Karpas-422 (cell line): ENCODE measurements around the gene ZC2HC1B. TPM values are rescaled to one million over a fixed set of nuclear protein-coding genes. Genes with fewer than 3 reads are reported as not detected.
"Not testable (repeated sequence)": the region's sequence is repeated elsewhere in the genome, so short reads cannot be mapped to it uniquely, and the experiment has no call there.

Experiments used
- DNase-seq: peaks from one replicate; pipeline ENCODE4 v3.0.0-alpha.2; 2015
- H2AFZ ChIP-seq: fragments of 200-600 bp; sonication (generic); 2 replicates; pipeline ENCODE4 v1.6.1; 2014; ENCODE audit warnings: antibody characterized with exemption, low read length, mixed read lengths
- H3K27ac ChIP-seq: fragments of 200-600 bp; sonication (generic); 2 replicates; pipeline ENCODE4 v1.5.1; 2014; ENCODE audit warnings: mild to moderate bottlenecking, low read length, moderate library complexity
- H3K27me3 ChIP-seq: fragments of 200-600 bp; sonication (generic); 2 replicates; pipeline ENCODE4 v1.6.1; 2014; ENCODE audit warnings: low read length, mixed read lengths
- H3K36me3 ChIP-seq: fragments of 200-600 bp; sonication (generic); 2 replicates; pipeline ENCODE4 v1.6.1; 2014; ENCODE audit warnings: low read length, mixed read lengths; ENCODE audit not compliant: insufficient read depth
- H3K4me1 ChIP-seq: fragments of 200-600 bp; sonication (generic); 2 replicates; pipeline ENCODE4 v1.6.1; 2014; ENCODE audit warnings: mild to moderate bottlenecking, low read length, mixed read lengths
- H3K4me2 ChIP-seq: fragments of 200-600 bp; sonication (generic); 2 replicates; pipeline ENCODE4 v1.6.1; 2014; ENCODE audit warnings: low read length, low read depth, mild to moderate bottlenecking; ENCODE audit not compliant: poor library complexity, severe bottlenecking
- H3K4me3 ChIP-seq: fragments of 200-600 bp; sonication (generic); 2 replicates; pipeline ENCODE4 v1.5.1; 2014; ENCODE audit warnings: mild to moderate bottlenecking, antibody characterized with exemption, low read length, mixed read lengths
- H3K79me2 ChIP-seq: fragments of 200-600 bp; sonication (generic); 2 replicates; pipeline ENCODE4 v1.6.1; 2014; ENCODE audit warnings: mild to moderate bottlenecking, low read length, mixed read lengths
- H3K9ac ChIP-seq: fragments of 200-600 bp; sonication (generic); 2 replicates; pipeline ENCODE4 v1.6.0; 2014; ENCODE audit warnings: low read length
- H3K9me2 ChIP-seq: fragments of 200-600 bp; sonication (generic), shearing (Covaris generic); replicated peaks from 2 replicates; pipeline ENCODE4 v1.6.0; 2014; ENCODE audit warnings: mild to moderate bottlenecking, low read length, moderate library complexity; ENCODE audit not compliant: insufficient read depth
- H3K9me3 ChIP-seq: fragments of 300-700, 200-600 bp; sonication (generic); 2 replicates; pipeline ENCODE4 v1.6.1; 2014; ENCODE audit warnings: low read length, mixed read lengths
- H4K20me1 ChIP-seq: fragments of 200-600 bp; sonication (generic); 2 replicates; pipeline ENCODE4 v1.6.1; 2014; ENCODE audit warnings: mild to moderate bottlenecking, antibody characterized with exemption, low read length, low read depth; ENCODE audit not compliant: insufficient read depth
- total RNA-seq: library from RNA; depleted of rRNA; stranded (reverse); fragments of >200 nt; shearing (Covaris generic); gene quantifications from 2 replicates; pipeline ENCODE4 v1.2.3, GENCODE V29; 2014; ENCODE audit warnings: low replicate concordance

The ZC2HC1B gene
- total RNA-seq, 1 experiment from 2014 or later, result not detected

GRCh38 chr6:143839196-143839595, 25.1 kb upstream of the ZC2HC1B start:
- Histone ChIP-seq H4K20me1 (no peaks in the 10 kb centered on the region), H3K4me1 (peaks cover 8% of the 10 kb centered on the region), H3K36me3 (no peaks in the 10 kb centered on the region), H3K9me2 (no peaks in the 10 kb centered on the region), H3K9me3 (no peaks in the 10 kb centered on the region), H3K79me2 (peaks cover 11% of the 10 kb centered on the region), H3K27ac (no peak overlapping the region), H3K4me3 (no peak overlapping the region), H3K9ac (no peak overlapping the region), H3K4me2 (no peak overlapping the region), H2AFZ (no peak overlapping the region), H3K27me3 (no peaks in the 10 kb centered on the region)
- DNase-seq, result no peak

DNA sequence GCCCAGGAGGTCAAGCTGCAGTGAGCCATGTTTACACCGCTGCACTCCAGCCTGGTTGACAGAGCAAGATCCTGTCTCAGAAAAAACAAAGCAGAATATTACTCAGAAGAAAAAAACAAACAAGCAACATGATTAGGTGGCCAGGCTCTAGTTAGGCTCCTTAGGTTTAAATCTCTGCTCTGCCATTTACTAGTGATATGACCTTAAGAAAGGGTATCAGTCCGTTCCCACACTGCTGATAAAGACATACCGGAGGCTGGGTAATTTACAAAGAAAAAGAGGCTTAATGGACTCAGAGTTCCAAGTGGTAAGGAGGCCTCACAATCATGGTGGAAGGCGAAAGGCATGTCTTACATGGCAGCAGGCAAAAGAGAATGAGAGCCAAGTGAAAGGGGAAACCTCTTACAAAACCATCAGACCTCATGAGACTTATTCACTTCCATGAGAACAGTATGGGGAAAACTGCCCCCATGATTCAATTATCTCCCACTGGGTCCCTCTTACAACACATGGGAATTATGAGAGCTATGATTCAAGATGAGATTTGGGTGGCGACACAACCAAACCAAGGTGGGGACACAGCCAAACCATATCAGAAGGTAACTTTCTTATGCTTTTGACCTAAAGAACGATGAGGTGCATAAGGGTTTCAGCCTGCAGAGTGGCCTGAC, 23.5 kb upstream of the ZC2HC1B start:
- Histone ChIP-seq H3K4me3 (no peak overlapping the region), H3K4me1 (peaks cover 16% of the 10 kb centered on the region), H3K9me3 (no peaks in the 10 kb centered on the region), H3K4me2 (no peak overlapping the region), H3K9me2 (no peaks in the 10 kb centered on the region), H3K27ac (no peak overlapping the region), H3K9ac (no peak overlapping the region), H3K79me2 (peaks cover 26% of the 10 kb centered on the region), H3K27me3 (no peaks in the 10 kb centered on the region), H3K36me3 (peaks cover 11% of the 10 kb centered on the region), H2AFZ (no peak overlapping the region), H4K20me1 (no peaks in the 10 kb centered on the region)
- DNase-seq, result no peak

DNA sequence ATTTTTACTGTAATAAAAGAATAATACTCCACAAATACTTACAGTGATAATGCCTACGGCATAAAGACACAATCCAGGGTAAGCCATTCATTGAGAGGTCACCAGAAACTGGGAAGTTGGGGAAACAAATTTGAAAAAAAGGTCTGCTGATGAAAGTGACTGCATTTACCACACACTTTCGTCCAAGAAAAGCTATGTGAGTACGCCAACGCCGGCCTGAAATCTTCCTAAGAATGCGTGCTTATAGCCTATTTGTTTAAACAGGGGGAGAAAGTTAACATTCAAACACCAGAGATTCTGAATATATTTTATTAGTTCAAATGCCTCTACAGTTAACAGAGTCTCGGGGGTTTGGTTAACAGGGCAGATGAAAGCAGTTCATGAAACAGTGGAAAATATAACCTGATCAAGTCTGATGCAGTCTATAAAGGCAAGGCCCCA, 21.8 kb upstream of the ZC2HC1B start:
- Histone ChIP-seq H3K36me3 (peaks cover 27% of the 10 kb centered on the region), H3K9me3 (no peaks in the 10 kb centered on the region), H3K4me1 (peaks cover 16% of the 10 kb centered on the region), H3K4me2 (peak overlapping the region; percentile 99), H3K4me3 (peak overlapping the region; percentile 94), H3K27me3 (no peaks in the 10 kb centered on the region), H3K27ac (0 out of 2 replicates have a peak overlapping the region, but pooled peaks have one; percentile 30), H3K79me2 (peaks cover 41% of the 10 kb centered on the region), H3K9ac (peak overlapping the region; percentile 92), H4K20me1 (no peaks in the 10 kb centered on the region), H2AFZ (peak overlapping the region; percentile 51), H3K9me2 (no peaks in the 10 kb centered on the region)
- no peak for DNase-seq

DNA sequence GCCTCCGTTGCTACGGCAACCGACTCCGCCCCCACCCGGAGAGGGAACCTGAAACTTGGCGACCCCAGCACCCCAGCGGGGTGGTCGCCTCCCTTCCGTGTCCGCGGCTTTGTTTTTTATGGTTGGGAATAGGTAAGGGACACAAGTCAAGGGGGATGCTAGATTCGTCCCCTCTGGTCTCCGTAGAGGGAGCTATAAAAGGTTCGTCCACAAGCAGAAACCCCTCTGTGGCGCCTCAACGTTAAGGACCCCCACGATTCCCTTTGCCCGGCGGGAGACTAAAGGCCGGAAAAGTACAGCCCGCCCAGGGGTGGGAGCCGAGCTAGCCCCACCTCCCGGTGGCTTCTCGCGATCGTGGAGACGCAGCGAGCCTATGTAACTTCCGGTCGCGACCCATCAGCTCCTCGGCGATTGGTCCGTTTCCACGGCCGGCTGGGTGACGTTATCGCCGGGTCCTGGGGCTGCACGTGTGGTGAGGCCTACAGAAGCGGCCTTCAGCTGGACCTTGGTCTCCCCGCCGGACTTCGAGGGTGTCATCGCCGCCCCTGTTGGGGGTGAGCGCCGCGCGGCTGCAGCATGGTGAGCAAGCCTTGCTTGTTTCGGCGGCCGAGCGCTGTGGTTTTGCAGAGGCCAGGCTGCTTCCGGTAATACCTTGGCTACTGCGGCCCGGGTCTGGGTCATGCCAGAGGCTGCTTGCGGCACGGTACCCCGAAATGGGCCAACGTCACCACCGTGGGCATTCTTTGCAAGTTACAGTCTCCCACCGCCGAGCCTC, 21.2 kb upstream of the ZC2HC1B start, which contains the start of gene LTV1:
TSS of gene LTV1 (plus strand) at position 437 of the 775 bp plus-strand sequence. CDS start at position 577, 140 bp downstream.
- Histone ChIP-seq H3K9me2 (no peaks in the 10 kb centered on the region), H3K4me2 (peak within 1 kb of the TSS; percentile 99), H3K36me3 (peaks cover 32% of the 10 kb centered on the region), H3K4me3 (peak within 1 kb of the TSS; percentile 94), H3K79me2 (peaks cover 46% of the 10 kb centered on the region), H2AFZ (peak within 1 kb of the TSS; percentile 51), H3K4me1 (peaks cover 16% of the 10 kb centered on the region), H3K9me3 (no peaks in the 10 kb centered on the region), H3K27ac (peak within 1 kb of the TSS; percentile 30; the same call in 1 of the 2 replicates), H3K9ac (peak within 1 kb of the TSS; percentile 92), H3K27me3 (no peaks in the 10 kb centered on the region), H4K20me1 (no peaks in the 10 kb centered on the region)
- DNase-seq, result peak; percentile 97

DNA sequence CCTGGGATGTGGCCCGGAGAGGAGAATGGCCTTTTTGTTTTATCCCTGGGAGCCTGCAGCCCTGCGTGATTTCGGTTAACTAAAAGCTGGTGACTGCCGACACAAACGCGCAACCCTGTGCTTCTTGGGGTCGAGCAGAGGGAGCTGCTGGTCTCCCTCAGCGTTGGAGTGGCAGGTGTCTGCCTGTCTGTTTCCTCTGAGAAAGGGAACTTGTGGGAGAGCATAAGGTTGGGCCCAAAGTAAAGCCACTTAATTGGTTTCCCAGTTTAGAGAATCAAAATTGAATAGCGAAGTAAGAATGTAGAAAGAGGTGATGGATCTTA, 20.6 kb upstream of the ZC2HC1B start:
- Histone ChIP-seq H3K9me3 (no peaks in the 10 kb centered on the region), H2AFZ (no peak overlapping the region), H3K79me2 (peaks cover 51% of the 10 kb centered on the region), H4K20me1 (no peaks in the 10 kb centered on the region), H3K4me2 (peak overlapping the region; percentile 99), H3K4me3 (peak overlapping the region; percentile 94), H3K27me3 (no peaks in the 10 kb centered on the region), H3K9ac (peak overlapping the region; percentile 92), H3K9me2 (no peaks in the 10 kb centered on the region), H3K36me3 (peaks cover 37% of the 10 kb centered on the region), H3K27ac (peak overlapping the region; percentile 6; the same call in 1 of the 2 replicates), H3K4me1 (peaks cover 16% of the 10 kb centered on the region)
- peak; percentile 62 for DNase-seq

GRCh38 chr6:143844006-143844405, 20.3 kb upstream of the ZC2HC1B start:
- Histone ChIP-seq H3K79me2 (peaks cover 54% of the 10 kb centered on the region), H2AFZ (no peak overlapping the region), H3K4me2 (peak overlapping the region; percentile 99), H3K9ac (peak overlapping the region; percentile 92), H3K36me3 (peaks cover 41% of the 10 kb centered on the region), H3K4me3 (peak overlapping the region; percentile 94), H4K20me1 (no peaks in the 10 kb centered on the region), H3K9me2 (no peaks in the 10 kb centered on the region), H3K4me1 (peaks cover 16% of the 10 kb centered on the region), H3K27ac (peak overlapping the region; percentile 6; the same call in 1 of the 2 replicates), H3K9me3 (no peaks in the 10 kb centered on the region), H3K27me3 (no peaks in the 10 kb centered on the region)
- no peak for DNase-seq

- H3K9ac ChIP-seq, result no peak overlapping the region
- H3K4me1 ChIP-seq, result peaks cover 16% of the 10 kb centered on the region
- no peak for DNase-seq
- H4K20me1 ChIP-seq, result no peaks in the 10 kb centered on the region
- 0 out of 2 replicates have a peak overlapping the region, but pooled peaks have one; percentile 94 for H3K4me3 ChIP-seq
- no peaks in the 10 kb centered on the region for H3K9me2 ChIP-seq
- H2AFZ ChIP-seq, result no peak overlapping the region
- H3K9me3 ChIP-seq, result no peaks in the 10 kb centered on the region
- H3K27me3 ChIP-seq, result no peaks in the 10 kb centered on the region
- H3K36me3 ChIP-seq, result peaks cover 51% of the 10 kb centered on the region
- H3K4me2 ChIP-seq, result peak overlapping the region; percentile 99
- H3K27ac ChIP-seq, result no peak overlapping the region
- H3K79me2 ChIP-seq, result peaks cover 65% of the 10 kb centered on the region
Measured at GRCh38 chr6:143845033-143845432, 19.2 kb upstream of the ZC2HC1B start.

- DNase-seq, H2AFZ ChIP-seq, H3K4me3 ChIP-seq, H3K9me3 ChIP-seq, H3K9me2 ChIP-seq, H3K4me1 ChIP-seq, H3K27ac ChIP-seq, H3K4me2 ChIP-seq, H3K27me3 ChIP-seq, H4K20me1 ChIP-seq, H3K9ac ChIP-seq: not testable (repeated sequence)
- H3K79me2 ChIP-seq, result peaks cover 65% of the 10 kb centered on the region
- peaks cover 66% of the 10 kb centered on the region for H3K36me3 ChIP-seq
Measured at GRCh38 chr6:143851706-143852105, 12.6 kb upstream of the ZC2HC1B start.
